ENCODE data around the gene FBXW7.

FBXW7 gene

GRCh38 chr4:152421576-152421975, 114.3 kb downstream of the FBXW7 start:
- DNase-seq = no peak

GRCh38 chr4:152419809-152420208, 116.1 kb downstream of the FBXW7 start:
- DNase-seq = no peak

- DNase-seq = no peak
Measured at GRCh38 chr4:152417673-152418072, 118.2 kb downstream of the FBXW7 start.

GRCh38 chr4:152415980-152416379, 119.9 kb downstream of the FBXW7 start:
- no peak for DNase-seq

GRCh38 chr4:152408514-152409327, 127.2 kb downstream of the FBXW7 start:
- peak; percentile 63 for DNase-seq

GRCh38 chr4:152401424-152401823, 134.5 kb downstream of the FBXW7 start:
- DNase-seq = no peak

GRCh38 chr4:152399246-152399645, 136.6 kb downstream of the FBXW7 start:
- DNase-seq = peak; percentile 8

- no peak for DNase-seq
Measured at GRCh38 chr4:152398060-152398459, 137.8 kb downstream of the FBXW7 start.

- no peak for DNase-seq
Measured at GRCh38 chr4:152394791-152395190, 141.1 kb downstream of the FBXW7 start.

GRCh38 chr4:152392079-152392478, 143.8 kb downstream of the FBXW7 start:
- DNase-seq = no peak

- no peak for DNase-seq
Measured at GRCh38 chr4:152390216-152390615, 145.7 kb downstream of the FBXW7 start.

- no peak for DNase-seq
Measured at GRCh38 chr4:152389359-152389758, 146.5 kb downstream of the FBXW7 start.

- peak; percentile 29 for DNase-seq
Measured at GRCh38 chr4:152385551-152385950, 150.3 kb downstream of the FBXW7 start.

GRCh38 chr4:152382057-152382785, 153.7 kb downstream of the FBXW7 start:
- no peak for DNase-seq

GRCh38 chr4:152380919-152381318, 155.0 kb downstream of the FBXW7 start:
- DNase-seq = no peak

- DNase-seq = no peak
Measured at GRCh38 chr4:152380185-152380584, 155.7 kb downstream of the FBXW7 start.

GRCh38 chr4:152374606-152375285, 161.1 kb downstream of the FBXW7 start:
- DNase-seq = no peak

GRCh38 chr4:152374153-152374552, 161.7 kb downstream of the FBXW7 start:
- no peak for DNase-seq

- no peak for DNase-seq
Measured at GRCh38 chr4:152372444-152372843, 163.4 kb downstream of the FBXW7 start.

GRCh38 chr4:152369902-152370295, 166.0 kb downstream of the FBXW7 start:
- DNase-seq = peak; percentile 7

- DNase-seq = no peak
Measured at GRCh38 chr4:152369203-152369901, 166.5 kb downstream of the FBXW7 start.

GRCh38 chr4:152368001-152368400, 167.9 kb downstream of the FBXW7 start:
- no peak for DNase-seq

- DNase-seq = no peak
Measured at GRCh38 chr4:152364883-152365282, 171.0 kb downstream of the FBXW7 start.
